DND-41 (cell line): ENCODE results near the gene ZER1.

Experiments used
- ATAC-seq: fragments of 200-7000 bp; cut with Tn5 transposase; 3 replicates; pipeline ENCODE4 v1.9.1; 2021; ENCODE audit warnings: low read depth; ENCODE audit not compliant: insufficient read depth
- DNase-seq: peaks from one replicate; pipeline ENCODE4 v3.0.0-alpha.2; 2020
- H2AFZ ChIP-seq: 2 replicates; pipeline ENCODE4 v1.6.0; 2012; ENCODE audit warnings: low read depth, low read length
- H3K27ac ChIP-seq: 2 replicates; pipeline ENCODE4 v1.5.1; 2012; ENCODE audit warnings: low read length, inconsistent platforms
- H3K27me3 ChIP-seq: fragments of 200-600 bp; sonication (generic); 2 replicates; pipeline ENCODE4 v1.6.0; 2012; ENCODE audit warnings: low read length, mild to moderate bottlenecking, inconsistent platforms; ENCODE audit not compliant: insufficient read depth, poor library complexity
- H3K36me3 ChIP-seq: 2 replicates; pipeline ENCODE4 v1.5.1; 2012; ENCODE audit warnings: low read length, inconsistent platforms; ENCODE audit not compliant: insufficient read depth
- H3K4me1 ChIP-seq: 2 replicates; pipeline ENCODE4 v1.5.1; 2012; ENCODE audit warnings: mild to moderate bottlenecking, low read length; ENCODE audit not compliant: insufficient read depth
- H3K4me2 ChIP-seq: 2 replicates; pipeline ENCODE4 v1.6.0; 2012; ENCODE audit warnings: mild to moderate bottlenecking, moderate library complexity, low read length, inconsistent platforms; ENCODE audit not compliant: insufficient read depth
- H3K4me3 ChIP-seq, 2 experiments: fragments of 200-600 bp in 1 of 2; shearing (Covaris generic) in 1 of 2; 2 replicates each; pipeline ENCODE4 v1.5.1; 2012 to 2016; ENCODE audit warnings: inconsistent platforms in 2 of 2, low read length in 2 of 2, mild to moderate bottlenecking in 2 of 2, low read depth in 1 of 2, moderate library complexity in 1 of 2
- H3K79me2 ChIP-seq: 2 replicates; pipeline ENCODE4 v1.6.0; 2012; ENCODE audit warnings: low read length, inconsistent platforms; ENCODE audit not compliant: insufficient read depth
- H3K9ac ChIP-seq: 2 replicates; pipeline ENCODE4 v1.6.0; 2012; ENCODE audit warnings: low read depth, mild to moderate bottlenecking, inconsistent platforms, low read length, moderate library complexity
- H3K9me3 ChIP-seq: 2 replicates; pipeline ENCODE4 v1.5.1; 2012; ENCODE audit warnings: low read length, moderate library complexity, mild to moderate bottlenecking, inconsistent platforms; ENCODE audit not compliant: insufficient read depth, severe bottlenecking
- H4K20me1 ChIP-seq: 2 replicates; pipeline ENCODE4 v1.6.0; 2012; ENCODE audit warnings: low read length; ENCODE audit not compliant: insufficient read depth
- CTCF ChIP-seq: IDR thresholded peaks from 2 replicates; pipeline ENCODE4 v1.5.1; 2012; ENCODE audit warnings: borderline replicate concordance, low read length, moderate library complexity, mild to moderate bottlenecking; ENCODE audit not compliant: poor library complexity, severe bottlenecking; ENCODE audit errors: extremely low read depth
- EZH2 ChIP-seq: IDR thresholded peaks from 3 replicates; pipeline ENCODE4 v1.6.1; 2012; ENCODE audit warnings: borderline replicate concordance, low read depth, mild to moderate bottlenecking, moderate library complexity, low read length, inconsistent platforms; ENCODE audit not compliant: severe bottlenecking

Gene ZER1

GRCh38 chr9:128790536-128790935 lies 18.8 kb upstream of the ZER1 start:
- no peak for ATAC-seq
- H3K79me2 ChIP-seq = peaks cover 20% of the 10 kb centered on the region
- peaks cover 2% of the 10 kb centered on the region; the same call in 1 of the 2 replicates for H4K20me1 ChIP-seq
- peaks cover 44% of the 10 kb centered on the region for H3K36me3 ChIP-seq
- H3K4me3 ChIP-seq = no peak overlapping the region
- H2AFZ ChIP-seq = no peak overlapping the region
- no peaks in the 10 kb centered on the region for H3K27me3 ChIP-seq
- no peak overlapping the region for H3K27ac ChIP-seq
- no peaks in the 10 kb centered on the region for H3K9me3 ChIP-seq
- peaks cover 24% of the 10 kb centered on the region for H3K4me1 ChIP-seq
- DNase-seq = no peak
- no peak for TF ChIP-seq EZH2
- TF ChIP-seq CTCF = no peak
- H3K4me2 ChIP-seq = no peak overlapping the region
- no peak overlapping the region for H3K9ac ChIP-seq

- Histone ChIP-seq H3K27me3 (no peaks in the 10 kb centered on the region), H3K4me3 (peak overlapping the region in 1 of 2 experiments; percentile 96; a peak in 3 of 4 replicates), H3K4me1 (peaks cover 27% of the 10 kb centered on the region), H4K20me1 (peaks cover 2% of the 10 kb centered on the region; the same call in 1 of the 2 replicates), H3K4me2 (peak overlapping the region; percentile 88), H3K27ac (peak overlapping the region; percentile 36; the same call in 1 of the 2 replicates), H3K79me2 (peaks cover 20% of the 10 kb centered on the region), H3K36me3 (peaks cover 36% of the 10 kb centered on the region), H2AFZ (no peak overlapping the region), H3K9ac (peak overlapping the region; percentile 77), H3K9me3 (no peaks in the 10 kb centered on the region)
- ATAC-seq (no peak), DNase-seq (no peak)
- TF ChIP-seq CTCF = no peak
- TF ChIP-seq EZH2 = no peak
Measured at GRCh38 chr9:128788445-128788844, 16.7 kb upstream of the ZER1 start.

- TF ChIP-seq CTCF (no peak), EZH2 (no peak)
- no peak for ATAC-seq
- Histone ChIP-seq H3K4me2 (peak overlapping the region; percentile 88), H3K36me3 (peaks cover 28% of the 10 kb centered on the region), H3K4me3 (peak overlapping the region; percentile 94 to 96), H2AFZ (peak overlapping the region; percentile 90), H3K4me1 (peaks cover 27% of the 10 kb centered on the region), H3K79me2 (peaks cover 20% of the 10 kb centered on the region), H3K9ac (peak overlapping the region; percentile 77), H3K9me3 (no peaks in the 10 kb centered on the region), H3K27me3 (no peaks in the 10 kb centered on the region), H4K20me1 (peaks cover 2% of the 10 kb centered on the region; the same call in 1 of the 2 replicates), H3K27ac (peak overlapping the region; percentile 83)
- DNase-seq = no peak
Measured at GRCh38 chr9:128787659-128788058, 15.9 kb upstream of the ZER1 start.
